GM12873 (cell line): ENCODE results near the gene S100A6.

ENCODE experiments used
- TF ChIP-seq, protein P1 (sequence below): IDR thresholded peaks from 2 replicates; pipeline ENCODE4 v1.5.1; 2012; ENCODE audit warnings: low read depth, mild to moderate bottlenecking, moderate library complexity, low read length, control low read depth; ENCODE audit not compliant: insufficient read depth; ENCODE audit errors: missing control alignments

S100A6 gene

DNA sequence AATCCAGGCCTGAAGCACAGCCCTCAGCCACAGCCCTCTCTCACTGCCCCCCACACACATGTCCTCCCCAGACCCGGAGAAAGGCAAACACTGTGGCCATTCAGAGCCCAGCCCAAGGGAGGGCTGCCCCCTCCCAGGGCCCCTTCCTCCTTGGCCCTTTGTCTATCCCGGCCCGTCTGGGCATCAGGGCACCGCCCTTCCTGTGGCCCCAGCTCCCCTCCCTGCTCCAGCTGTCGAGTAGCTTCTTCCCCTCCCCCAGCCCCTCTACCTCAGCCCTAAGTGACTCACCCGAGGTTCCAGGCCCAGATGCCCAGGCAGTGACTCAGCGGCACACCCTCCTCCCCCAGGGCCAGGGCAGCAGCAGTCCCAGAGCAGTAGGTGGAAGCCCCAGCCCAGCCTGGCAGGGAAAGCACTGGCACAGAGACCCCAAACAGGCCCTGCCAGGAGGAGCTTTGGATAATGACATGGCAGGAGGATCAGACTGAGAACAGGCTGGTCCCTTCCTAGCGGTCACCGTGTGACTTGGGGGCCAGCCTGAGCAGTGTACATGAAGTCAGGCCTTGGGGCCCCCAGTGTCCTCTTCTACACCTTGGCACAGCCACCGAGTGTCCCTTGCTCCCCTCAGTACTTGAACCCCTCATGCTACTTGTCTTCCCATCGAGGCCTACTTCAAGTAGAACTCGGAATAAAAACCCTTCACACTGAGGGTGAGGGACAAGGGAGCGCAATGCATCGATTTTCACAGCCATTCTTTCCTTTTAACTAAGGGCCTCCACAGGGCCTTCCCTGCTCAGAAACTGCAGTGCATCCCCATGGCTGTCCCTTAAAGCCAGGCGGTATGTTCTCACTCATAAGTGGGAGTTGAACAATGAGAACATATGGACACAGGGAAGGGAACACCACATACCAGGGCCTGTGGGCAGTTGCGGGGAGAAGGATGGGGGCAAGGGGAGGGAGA, 30.9 kb upstream of the S100A6 start:
- TF ChIP-seq, protein P1, sequence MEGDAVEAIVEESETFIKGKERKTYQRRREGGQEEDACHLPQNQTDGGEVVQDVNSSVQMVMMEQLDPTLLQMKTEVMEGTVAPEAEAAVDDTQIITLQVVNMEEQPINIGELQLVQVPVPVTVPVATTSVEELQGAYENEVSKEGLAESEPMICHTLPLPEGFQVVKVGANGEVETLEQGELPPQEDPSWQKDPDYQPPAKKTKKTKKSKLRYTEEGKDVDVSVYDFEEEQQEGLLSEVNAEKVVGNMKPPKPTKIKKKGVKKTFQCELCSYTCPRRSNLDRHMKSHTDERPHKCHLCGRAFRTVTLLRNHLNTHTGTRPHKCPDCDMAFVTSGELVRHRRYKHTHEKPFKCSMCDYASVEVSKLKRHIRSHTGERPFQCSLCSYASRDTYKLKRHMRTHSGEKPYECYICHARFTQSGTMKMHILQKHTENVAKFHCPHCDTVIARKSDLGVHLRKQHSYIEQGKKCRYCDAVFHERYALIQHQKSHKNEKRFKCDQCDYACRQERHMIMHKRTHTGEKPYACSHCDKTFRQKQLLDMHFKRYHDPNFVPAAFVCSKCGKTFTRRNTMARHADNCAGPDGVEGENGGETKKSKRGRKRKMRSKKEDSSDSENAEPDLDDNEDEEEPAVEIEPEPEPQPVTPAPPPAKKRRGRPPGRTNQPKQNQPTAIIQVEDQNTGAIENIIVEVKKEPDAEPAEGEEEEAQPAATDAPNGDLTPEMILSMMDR: no peak

DNA sequence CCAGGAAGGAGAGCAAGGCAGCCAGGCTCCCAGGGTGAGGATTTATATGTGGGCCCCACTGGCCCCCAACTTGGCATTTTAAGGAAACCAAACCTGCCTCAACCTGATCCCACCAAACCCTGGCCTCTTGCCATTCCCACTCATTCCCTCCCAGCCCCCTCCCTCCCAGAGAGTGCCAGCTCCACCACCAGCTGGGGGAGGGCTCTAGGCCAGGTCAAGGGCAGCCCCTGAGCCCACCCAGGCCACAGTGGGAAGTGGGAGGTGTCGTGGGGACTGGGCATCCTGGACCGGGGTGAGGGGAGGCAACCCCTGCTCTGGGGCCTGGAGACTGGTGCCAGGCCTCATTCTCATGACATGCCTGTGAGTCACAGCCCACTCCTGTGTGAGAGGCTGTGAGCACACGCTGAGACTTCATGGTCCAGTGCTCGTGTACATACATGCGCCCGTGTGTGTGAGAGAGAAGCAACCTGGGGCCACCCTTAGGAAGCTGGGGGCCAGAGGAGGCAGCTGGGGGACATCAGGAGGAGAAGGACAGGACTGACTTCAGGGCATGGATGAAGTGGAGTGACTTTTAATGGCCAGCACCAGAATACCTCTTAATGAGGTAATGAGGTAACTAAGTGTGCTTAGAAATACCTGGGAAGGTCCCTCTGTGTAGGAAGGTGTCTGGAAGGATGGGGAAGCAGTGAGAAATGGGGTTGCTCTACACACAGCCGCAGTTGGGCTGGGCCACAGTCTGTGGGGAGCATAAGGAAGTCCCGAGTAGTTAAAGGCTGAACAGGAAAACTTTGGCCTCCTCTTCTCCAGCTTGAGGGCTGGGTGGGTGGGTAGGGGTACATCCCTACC, 30.0 kb upstream of the S100A6 start, which contains the start of gene S100A2:
Gene S100A2 (minus strand): TSS at position 316 of the 846 bp plus-strand sequence. CDS start 1,967 bp downstream, outside the sequence.
- TF ChIP-seq, protein P1: no peak

DNA sequence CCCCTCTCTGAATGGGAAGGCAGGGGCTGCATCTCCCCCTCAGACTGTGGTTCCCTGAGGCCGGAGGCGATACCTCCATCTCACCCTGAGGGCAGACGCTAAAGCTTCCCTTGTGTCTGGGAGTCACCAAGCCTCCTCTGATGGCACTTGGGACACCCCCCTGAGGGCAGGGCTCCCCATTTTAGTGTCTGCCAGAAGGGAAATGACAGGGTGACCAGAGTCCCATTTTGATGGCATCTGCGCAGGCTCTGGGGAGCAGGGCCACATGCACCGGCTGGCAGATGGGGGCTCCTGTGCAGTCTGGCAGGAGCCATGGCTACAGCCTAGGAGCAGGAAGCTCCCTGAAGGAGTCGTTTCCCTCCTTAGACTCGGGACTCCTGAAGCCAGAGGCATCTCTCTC, 28.2 kb upstream of the S100A6 start:
- TF ChIP-seq, protein P1: no peak

DNA sequence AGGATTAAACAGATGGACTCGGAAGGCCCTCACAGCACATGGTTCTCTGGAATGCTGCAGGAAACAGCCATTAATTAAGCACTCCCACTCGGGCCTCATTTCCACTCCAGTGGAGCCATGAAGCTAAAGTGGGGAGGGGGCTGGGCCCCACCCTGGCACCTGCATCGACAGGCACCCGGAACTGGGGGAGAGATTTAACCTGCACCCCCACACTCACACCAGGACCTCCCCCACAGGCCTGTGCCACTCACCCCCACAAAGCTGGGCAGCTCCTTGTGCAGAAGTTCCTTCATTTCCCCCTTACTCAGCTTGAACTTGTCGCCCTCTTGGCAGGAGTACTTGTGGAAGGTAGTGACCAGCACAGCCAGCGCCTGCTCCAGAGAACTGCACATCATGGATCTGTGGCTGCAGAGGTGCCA, 27.7 kb upstream of the S100A6 start:
- TF ChIP-seq, protein P1: no peak

DNA sequence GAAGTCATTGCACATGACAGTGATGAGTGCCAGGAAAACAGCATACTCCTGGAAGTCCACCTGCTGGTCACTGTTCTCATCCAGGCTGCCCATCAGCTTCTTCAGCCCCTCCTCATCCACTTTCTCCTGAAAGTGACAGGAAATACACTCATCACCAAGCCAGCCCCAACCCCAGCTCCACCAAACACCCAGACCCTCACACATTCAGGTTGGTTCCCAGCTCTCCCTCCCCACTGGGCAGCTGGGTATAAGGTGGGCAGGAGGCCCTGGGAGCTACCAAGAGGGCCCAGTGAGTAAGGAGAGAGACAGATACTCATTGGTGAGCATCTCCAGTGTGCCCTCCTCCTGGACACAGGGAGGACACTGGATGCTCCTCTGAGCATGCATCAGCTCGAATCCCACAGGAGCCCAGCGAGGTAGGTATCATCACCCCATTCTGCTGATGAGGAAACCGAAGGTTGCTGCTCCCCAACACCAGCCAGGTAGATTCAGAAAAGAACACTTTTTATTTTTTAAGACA, 25.7 kb upstream of the S100A6 start:
- TF ChIP-seq, protein P1: no peak

DNA sequence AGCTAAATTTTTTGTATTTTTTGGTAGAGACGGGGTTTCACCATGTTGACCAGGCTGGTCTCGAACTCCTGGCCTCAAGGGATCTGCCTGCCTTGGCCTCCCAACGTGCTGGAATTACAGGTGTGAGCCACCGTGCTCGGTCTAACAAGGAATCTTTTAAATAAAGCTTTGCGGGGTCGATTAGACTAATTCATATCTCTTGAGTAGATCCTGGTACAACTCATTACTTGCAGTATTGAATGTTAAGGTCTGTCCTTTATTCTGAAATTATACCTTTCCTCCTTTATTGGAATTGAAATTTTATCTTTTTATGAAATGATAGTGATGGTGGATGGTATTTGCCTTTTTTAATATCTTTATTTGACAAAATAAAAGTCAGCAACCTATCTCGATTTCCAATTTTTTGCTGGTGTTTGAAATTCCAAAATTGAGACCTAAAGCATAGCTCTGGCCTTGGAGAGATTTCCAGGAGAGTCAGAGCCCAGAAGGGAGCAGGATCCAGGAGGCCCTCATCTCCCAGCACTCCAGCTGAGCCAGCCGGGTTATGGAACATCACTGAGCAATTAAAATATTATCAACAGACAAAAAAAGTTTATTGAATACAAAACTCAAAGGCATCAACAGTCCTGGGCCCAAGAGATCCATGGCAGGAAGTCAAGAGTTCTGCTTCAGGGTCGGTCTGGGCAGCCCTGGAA, 25.1 kb upstream of the S100A6 start:
- TF ChIP-seq, protein P1: no peak
